CD14-positive monocyte (primary cell): ENCODE data around the gene AVPR1A. TPM values are rescaled to one million over a fixed set of nuclear protein-coding genes. Genes with fewer than 3 reads are reported as not detected.

Source experiments
- DNase-seq, 3 donors: peaks; one replicate each; pipeline ENCODE4 v3.0.0-alpha.2; 2011 to 2022
- H2AFZ ChIP-seq: 2 replicates; pipeline ENCODE4 v1.6.0; 2012; ENCODE audit warnings: mild to moderate bottlenecking, low read depth, low read length, inconsistent platforms; ENCODE audit not compliant: insufficient read depth, poor library complexity, severe bottlenecking
- H3K27ac ChIP-seq, 2 donors: 1 replicate in 1 of 2; 2 replicates in 1 of 2; pipeline ENCODE4 v1.5.1; 2012 to 2013; ENCODE audit warnings: low read length in 2 of 2, control low read depth in 1 of 2, inconsistent platforms in 1 of 2, low read depth in 1 of 2, mild to moderate bottlenecking in 1 of 2
- H3K27me3 ChIP-seq, 2 donors: one replicate each; pipeline versions ENCODE4 v1.6.0 to v1.6.1; 2011 to 2013; ENCODE audit warnings: low read length in 2 of 2; ENCODE audit not compliant: control insufficient read depth in 2 of 2, insufficient read depth in 2 of 2
- H3K36me3 ChIP-seq, 2 donors: replicated peaks in 1 of 2; 1 replicate in 1 of 2; 2 replicates in 1 of 2; pipeline versions ENCODE4 v1.5.1 to v1.6.1; 2012 to 2013; ENCODE audit warnings: low read length in 2 of 2, control low read depth in 1 of 2, inconsistent platforms in 1 of 2, mild to moderate bottlenecking in 1 of 2; ENCODE audit not compliant: insufficient read depth in 2 of 2, control insufficient read depth in 1 of 2
- H3K4me1 ChIP-seq, 2 donors: 1 replicate in 1 of 2; 2 replicates in 1 of 2; pipeline versions ENCODE4 v1.5.1 to v1.6.1; 2012 to 2013; ENCODE audit warnings: low read length in 2 of 2, control low read depth in 1 of 2, inconsistent platforms in 1 of 2, mild to moderate bottlenecking in 1 of 2, moderate library complexity in 1 of 2; ENCODE audit not compliant: insufficient read depth in 2 of 2, control insufficient read depth in 1 of 2
- H3K4me2 ChIP-seq: replicated peaks from 2 replicates; pipeline ENCODE3; 2012; ENCODE audit warnings: low read length, moderate library complexity, mild to moderate bottlenecking; ENCODE audit not compliant: poor library complexity, severe bottlenecking; ENCODE audit errors: extremely low read depth
- H3K4me3 ChIP-seq, 3 experiments: fragments of 200-600 bp in 1 of 3; sonication (generic) in 1 of 3; replicated peaks in 1 of 3; 1 replicate in 2 of 3; 2 replicates in 1 of 3; pipeline ENCODE4 v1.5.1; 2011 to 2013; ENCODE audit warnings: low read length in 3 of 3, mild to moderate bottlenecking in 3 of 3, control low read depth in 2 of 3, low read depth in 2 of 3, inconsistent platforms in 1 of 3, moderate library complexity in 1 of 3
- H3K79me2 ChIP-seq: 2 replicates; pipeline ENCODE4 v1.6.0; 2012; ENCODE audit warnings: mild to moderate bottlenecking, control low read depth, inconsistent platforms, low read length, moderate library complexity; ENCODE audit not compliant: insufficient read depth
- H3K9ac ChIP-seq: 2 replicates; pipeline ENCODE4 v1.6.0; 2017; ENCODE audit warnings: low read length, mild to moderate bottlenecking; ENCODE audit not compliant: insufficient read depth, poor library complexity, severe bottlenecking
- H3K9me3 ChIP-seq, 2 donors: replicated peaks in 1 of 2; 1 replicate in 1 of 2; 2 replicates in 1 of 2; pipeline versions ENCODE4 v1.5.1 to v1.6.1; 2012 to 2013; ENCODE audit warnings: low read length in 2 of 2, control low read depth in 1 of 2; ENCODE audit not compliant: control insufficient read depth in 1 of 2, insufficient read depth in 1 of 2
- H4K20me1 ChIP-seq: 2 replicates; pipeline ENCODE4 v1.6.0; 2012; ENCODE audit warnings: mild to moderate bottlenecking, low read length, control low read depth, moderate library complexity; ENCODE audit not compliant: insufficient read depth
- H3K27ac Mint-ChIP-seq, 7 donors: one replicate each; pipeline ENCODE4 v1.8.0; 2020; ENCODE audit warnings: mild to moderate bottlenecking in 7 of 7, mixed read lengths in 7 of 7, moderate library complexity in 6 of 7, inconsistent platforms in 2 of 7
- H3K27me3 Mint-ChIP-seq, 3 donors: one replicate each; pipeline ENCODE4 v1.8.0; 2021 to 2022; ENCODE audit warnings: low read depth in 3 of 3, mild to moderate bottlenecking in 3 of 3, mixed read lengths in 3 of 3, moderate library complexity in 3 of 3, inconsistent platforms in 1 of 3
- H3K36me3 Mint-ChIP-seq, 2 donors: one replicate each; pipeline ENCODE4 v1.8.0; 2020; ENCODE audit warnings: mixed read lengths in 2 of 2, inconsistent platforms in 1 of 2, mild to moderate bottlenecking in 1 of 2
- H3K4me1 Mint-ChIP-seq: one replicate; pipeline ENCODE4 v1.8.0; 2020; ENCODE audit warnings: mild to moderate bottlenecking, mixed read lengths
- H3K4me3 Mint-ChIP-seq, 2 donors: one replicate each; pipeline ENCODE4 v1.8.0; 2020; ENCODE audit warnings: mild to moderate bottlenecking in 2 of 2, mixed read lengths in 2 of 2, moderate library complexity in 1 of 2
- H3K9me3 Mint-ChIP-seq, 7 donors: one replicate each; pipeline ENCODE4 v1.8.0; 2020 to 2022; ENCODE audit warnings: mixed read lengths in 7 of 7, mild to moderate bottlenecking in 6 of 7, moderate library complexity in 6 of 7, inconsistent platforms in 2 of 7
- CTCF ChIP-seq: fragments of 200-600 bp; IDR thresholded peaks from one replicate; pipeline ENCODE4 v1.8.0; 2022; ENCODE audit warnings: antibody characterized with exemption, mild to moderate bottlenecking
- WGBS: methylation state at CpG from one replicate; pipeline ENCODE4 v1.1.5; 2013; ENCODE audit warnings: missing lambda C conversion rate; ENCODE audit not compliant: insufficient coverage; 5-methylcytosine and 5-hydroxymethylcytosine counted together
- intact Hi-C, 2 donors: fragments of 100-400 bp; cut with micrococcal nuclease; formaldehyde crosslinking; loops; one replicate each; pipeline versions ENCODE4 v1.15.0 to v1.15.1; 2023
- polyA plus RNA-seq, 3 donors: library from polyadenylated mRNA; depleted of rRNA in 1 of 3; unstranded in 2 of 3; stranded (reverse) in 1 of 3; fragments of 300-500 nt in 2 of 3; fragments of >200 nt in 1 of 3; fragmentation: Illumina TruSeq in 2 of 3; gene quantifications; 1 replicate in 2 of 3; 2 replicates in 1 of 3; pipeline ENCODE4 v1.2.3, GENCODE V29; 2012 to 2021

Gene AVPR1A
- polyA plus RNA-seq, 3 donors, result not detected

GRCh38 chr12:63101920-63102319 lies 49.1 kb downstream of the AVPR1A start:
- Histone ChIP-seq H4K20me1 (no peaks in the 10 kb centered on the region), H3K27me3 (no peaks in the 10 kb centered on the region), H3K27ac (no peak overlapping the region), H3K4me3 (no peak overlapping the region), H3K9ac (no peak overlapping the region), H3K79me2 (no peaks in the 10 kb centered on the region), H2AFZ (no peak overlapping the region), H3K9me3 (no peaks in the 10 kb centered on the region), H3K4me2 (no peak overlapping the region), H3K36me3 (no peaks in the 10 kb centered on the region), H3K4me1 (no peaks in the 10 kb centered on the region)
- H3K36me3 Mint-ChIP-seq, result no peaks in the 10 kb centered on the region
- H3K4me3 Mint-ChIP-seq, result no peak overlapping the region
- H3K4me1 Mint-ChIP-seq, result no peaks in the 10 kb centered on the region
- intact Hi-C loops, result no loop called here
- no peaks in the 10 kb centered on the region for H3K9me3 Mint-ChIP-seq
- WGBS, result no CpG with 5 or more reads among the region's 2 CpGs
- peaks cover 0 to 6% (median 1%) of the 10 kb centered on the region in 3 donors for H3K27me3 Mint-ChIP-seq
- DNase-seq, result no peak
- no peak overlapping the region for H3K27ac Mint-ChIP-seq
- no peak for TF ChIP-seq CTCF

GRCh38 chr12:63098851-63099250 lies 52.1 kb downstream of the AVPR1A start:
- no peak for TF ChIP-seq CTCF
- Histone ChIP-seq H3K4me1 (no peaks in the 10 kb centered on the region), H2AFZ (no peak overlapping the region), H3K79me2 (no peaks in the 10 kb centered on the region), H3K27ac (no peak overlapping the region), H3K36me3 (no peaks in the 10 kb centered on the region), H3K4me2 (no peak overlapping the region), H4K20me1 (no peaks in the 10 kb centered on the region), H3K4me3 (no peak overlapping the region), H3K9me3 (no peaks in the 10 kb centered on the region), H3K27me3 (no peaks in the 10 kb centered on the region), H3K9ac (no peak overlapping the region)
- Mint-ChIP-seq H3K27me3 (peaks cover 0 to 6% (median 1%) of the 10 kb centered on the region in 3 donors), H3K9me3 (no peaks in the 10 kb centered on the region), H3K4me1 (no peaks in the 10 kb centered on the region), H3K4me3 (no peak overlapping the region), H3K36me3 (no peaks in the 10 kb centered on the region), H3K27ac (no peak overlapping the region)
- no CpG with 5 or more reads among the region's 2 CpGs for WGBS
- intact Hi-C loops, result no loop called here
- no peak for DNase-seq
